Measurements from ENCODE around the gene TSPAN5.
"Not testable (repeated sequence)": the region's sequence is repeated elsewhere in the genome, so short reads cannot be mapped to it uniquely, and the experiment has no call there.

TSPAN5 gene

GRCh38 chr4:98482847-98483806, 175.3 kb downstream of the TSPAN5 start:
- DNase-seq, result no peak

GRCh38 chr4:98482503-98482846, 175.9 kb downstream of the TSPAN5 start:
- DNase-seq, result no peak

GRCh38 chr4:98481167-98481566, 177.2 kb downstream of the TSPAN5 start:
- DNase-seq, result no peak

- no peak for DNase-seq
Measured at GRCh38 chr4:98480535-98480934, 177.9 kb downstream of the TSPAN5 start.

- not testable (repeated sequence) for DNase-seq
Measured at GRCh38 chr4:98479590-98479989, 178.8 kb downstream of the TSPAN5 start.

- DNase-seq, result no peak
Measured at GRCh38 chr4:98476891-98477290, 181.5 kb downstream of the TSPAN5 start.

- no peak for DNase-seq
Measured at GRCh38 chr4:98474408-98474844, 184.0 kb downstream of the TSPAN5 start.

- no peak for DNase-seq
Measured at GRCh38 chr4:98473046-98473445, 185.4 kb downstream of the TSPAN5 start.

- no peak for DNase-seq
Measured at GRCh38 chr4:98470831-98471230, 187.6 kb downstream of the TSPAN5 start.

GRCh38 chr4:98470366-98470765, 188.0 kb downstream of the TSPAN5 start:
- no peak for DNase-seq

- DNase-seq, result no peak
Measured at GRCh38 chr4:98469771-98470170, 188.6 kb downstream of the TSPAN5 start.

- DNase-seq, result no peak
Measured at GRCh38 chr4:98468709-98469108, 189.7 kb downstream of the TSPAN5 start.

GRCh38 chr4:98467627-98468072, 190.8 kb downstream of the TSPAN5 start:
- DNase-seq, result peak; percentile 64

- no peak for DNase-seq
Measured at GRCh38 chr4:98466868-98467599, 191.4 kb downstream of the TSPAN5 start.

- no peak for DNase-seq
Measured at GRCh38 chr4:98462487-98462886, 195.9 kb downstream of the TSPAN5 start.

- not testable (repeated sequence) for DNase-seq
Measured at GRCh38 chr4:98461121-98461865, 197.1 kb downstream of the TSPAN5 start.

- DNase-seq, result not testable (repeated sequence)
Measured at GRCh38 chr4:98457422-98457821, 201.0 kb downstream of the TSPAN5 start.

GRCh38 chr4:98452091-98452490, 206.3 kb downstream of the TSPAN5 start:
- no peak for DNase-seq

GRCh38 chr4:98448908-98449307, 209.5 kb downstream of the TSPAN5 start:
- DNase-seq, result peak; percentile 10

- DNase-seq, result no peak
Measured at GRCh38 chr4:98447648-98448047, 210.8 kb downstream of the TSPAN5 start.

- DNase-seq, result peak; percentile 76
Measured at GRCh38 chr4:98446499-98447375, 211.7 kb downstream of the TSPAN5 start.

- DNase-seq, result no peak
Measured at GRCh38 chr4:98444371-98444770, 214.0 kb downstream of the TSPAN5 start.

All from central memory CD4-positive, alpha-beta T cell (primary cell).